Muscle layer of colon (tissue), 2 donors: ENCODE results near the gene ANKLE1.

Experiments used
- H3K27ac ChIP-seq: one replicate; pipeline ENCODE4 v1.7.0; 2013; ENCODE audit warnings: low read depth, mild to moderate bottlenecking, low read length, moderate library complexity
- H3K27me3 ChIP-seq, 2 donors: one replicate each; pipeline ENCODE4 v1.7.0; 2013; ENCODE audit warnings: low read length in 2 of 2, mild to moderate bottlenecking in 2 of 2; ENCODE audit not compliant: insufficient read depth in 2 of 2, control insufficient read depth in 1 of 2
- H3K36me3 ChIP-seq: one replicate; pipeline ENCODE4 v1.7.0; 2013; ENCODE audit warnings: mild to moderate bottlenecking, low read length; ENCODE audit not compliant: insufficient read depth
- H3K4me1 ChIP-seq: one replicate; pipeline ENCODE4 v1.7.0; 2013; ENCODE audit warnings: mild to moderate bottlenecking, low read length; ENCODE audit not compliant: insufficient read depth
- H3K4me3 ChIP-seq, 2 donors: one replicate each; pipeline ENCODE4 v1.7.0; 2013; ENCODE audit warnings: low read length in 2 of 2, low read depth in 1 of 2, mild to moderate bottlenecking in 1 of 2, moderate library complexity in 1 of 2
- H3K9ac ChIP-seq: one replicate; pipeline ENCODE4 v1.7.0; 2013; ENCODE audit warnings: low read length
- H3K9me3 ChIP-seq: one replicate; pipeline ENCODE4 v1.7.0; 2013; ENCODE audit warnings: mild to moderate bottlenecking, low read length
- donor health status: abdominal sarcoma.
- donor health status: Adenocarcinoma of cecum.

The ANKLE1 gene

GRCh38 chr19:17327068-17327653 is 45.5 kb downstream of the ANKLE1 start:
- Histone ChIP-seq H3K27me3 (peaks cover 0 to 27% of the 10 kb centered on the region in 2 donors), H3K4me3 (no peak overlapping the region), H3K9me3 (no peaks in the 10 kb centered on the region), H3K4me1 (no peaks in the 10 kb centered on the region), H3K36me3 (no peaks in the 10 kb centered on the region), H3K9ac (no peak overlapping the region), H3K27ac (no peak overlapping the region)

GRCh38 chr19:17327654-17328516 is 46.2 kb downstream of the ANKLE1 start:
- Histone ChIP-seq H3K36me3 (no peaks in the 10 kb centered on the region), H3K27me3 (peaks cover 0 to 24% of the 10 kb centered on the region in 2 donors), H3K9ac (no peak overlapping the region), H3K4me3 (peak overlapping the region in 1 of 2 donors; percentile 27), H3K9me3 (no peaks in the 10 kb centered on the region), H3K4me1 (no peaks in the 10 kb centered on the region), H3K27ac (no peak overlapping the region)

GRCh38 chr19:17328517-17329365 is 47.0 kb downstream of the ANKLE1 start:
- no peak overlapping the region for H3K4me3 ChIP-seq
- H3K9ac ChIP-seq: no peak overlapping the region
- peaks cover 1% of the 10 kb centered on the region for H3K4me1 ChIP-seq
- H3K27me3 ChIP-seq: peaks cover 0 to 22% of the 10 kb centered on the region in 2 donors
- no peaks in the 10 kb centered on the region for H3K9me3 ChIP-seq
- no peak overlapping the region for H3K27ac ChIP-seq
- H3K36me3 ChIP-seq: no peaks in the 10 kb centered on the region

- Histone ChIP-seq H3K27me3 (peaks cover 0 to 22% of the 10 kb centered on the region in 2 donors), H3K27ac (no peak overlapping the region), H3K9ac (no peak overlapping the region), H3K36me3 (no peaks in the 10 kb centered on the region), H3K4me3 (no peak overlapping the region), H3K9me3 (no peaks in the 10 kb centered on the region), H3K4me1 (peaks cover 6% of the 10 kb centered on the region)
These were observed 47.9 kb downstream of the ANKLE1 start for GRCh38 chr19:17329366-17330261.

- Histone ChIP-seq H3K9ac (no peak overlapping the region), H3K4me1 (peaks cover 13% of the 10 kb centered on the region), H3K4me3 (no peak overlapping the region), H3K27me3 (peaks cover 0 to 22% of the 10 kb centered on the region in 2 donors), H3K27ac (no peak overlapping the region), H3K36me3 (no peaks in the 10 kb centered on the region), H3K9me3 (no peaks in the 10 kb centered on the region)
These were observed 48.8 kb downstream of the ANKLE1 start for GRCh38 chr19:17330262-17331044.

- Histone ChIP-seq H3K4me1 (peaks cover 16% of the 10 kb centered on the region), H3K36me3 (no peaks in the 10 kb centered on the region), H3K9me3 (no peaks in the 10 kb centered on the region)
These were observed 49.4 kb downstream of the ANKLE1 start for GRCh38 chr19:17331045-17331558.

GRCh38 chr19:17332360-17332676 is 50.6 kb downstream of the ANKLE1 start:
- Histone ChIP-seq H3K27ac (no peak overlapping the region), H3K9ac (no peak overlapping the region), H3K9me3 (no peaks in the 10 kb centered on the region), H3K4me3 (no peak overlapping the region), H3K27me3 (peaks cover 0 to 22% of the 10 kb centered on the region in 2 donors), H3K4me1 (peaks cover 16% of the 10 kb centered on the region), H3K36me3 (no peaks in the 10 kb centered on the region)

More at GRCh38 chr19:17331045-17331558, 49.4 kb downstream of the ANKLE1 start:
- H3K4me3 ChIP-seq: no peak overlapping the region
- H3K9ac ChIP-seq: no peak overlapping the region
- H3K27me3 ChIP-seq: peaks cover 0 to 22% of the 10 kb centered on the region in 2 donors
- no peak overlapping the region for H3K27ac ChIP-seq

- Histone ChIP-seq H3K27me3 (peaks cover 0 to 22% of the 10 kb centered on the region in 2 donors), H3K36me3 (no peaks in the 10 kb centered on the region), H3K9ac (no peak overlapping the region), H3K9me3 (no peaks in the 10 kb centered on the region), H3K27ac (no peak overlapping the region), H3K4me3 (no peak overlapping the region), H3K4me1 (peaks cover 17% of the 10 kb centered on the region)
These were observed 51.2 kb downstream of the ANKLE1 start for GRCh38 chr19:17332677-17333581.

- H3K4me3 ChIP-seq: peak overlapping the region; percentile 69 to 78
- peaks cover 0 to 21% of the 10 kb centered on the region in 2 donors for H3K27me3 ChIP-seq
- peak overlapping the region; percentile 44 for H3K9ac ChIP-seq
- no peak overlapping the region for H3K27ac ChIP-seq
- H3K4me1 ChIP-seq: peaks cover 25% of the 10 kb centered on the region
- H3K9me3 ChIP-seq: no peaks in the 10 kb centered on the region
- H3K36me3 ChIP-seq: no peaks in the 10 kb centered on the region
These were observed 52.1 kb downstream of the ANKLE1 start for GRCh38 chr19:17333611-17334413.
